Stimulated activated CD8-positive, alpha-beta memory T cell treated with anti-CD3 and anti-CD28 coated beads, Interleukin-7, amount 100 ng/mL, for 4 hours (primary cell): Measurements from ENCODE around the gene PRDM8.

Experiments used
- DNase-seq, 2 donors: peaks; one replicate each; pipeline ENCODE4 v3.0.0-alpha.2; 2020; ENCODE audit warnings: low read depth in 2 of 2

Gene PRDM8

GRCh38 chr4:80183250-80184052 lies 13.9 kb upstream of the PRDM8 start:
- DNase-seq: no peak

GRCh38 chr4:80184053-80184824 lies 13.1 kb upstream of the PRDM8 start:
- peak; percentile 80 to 90 for DNase-seq

GRCh38 chr4:80184825-80185756 lies 12.2 kb upstream of the PRDM8 start:
- peak in 1 of 2 donors; percentile 29 for DNase-seq

GRCh38 chr4:80185787-80186548 lies 11.3 kb upstream of the PRDM8 start:
- DNase-seq: no peak

GRCh38 chr4:80186676-80187075 lies 10.6 kb upstream of the PRDM8 start:
- DNase-seq: no peak

- DNase-seq: no peak
Observed at GRCh38 chr4:80187677-80188076, 9.6 kb upstream of the PRDM8 start.

GRCh38 chr4:80188457-80188800 lies 8.9 kb upstream of the PRDM8 start:
- DNase-seq: no peak

GRCh38 chr4:80188801-80189458 lies 8.4 kb upstream of the PRDM8 start:
- no peak for DNase-seq

GRCh38 chr4:80189581-80189955 lies 7.7 kb upstream of the PRDM8 start:
- no peak for DNase-seq

GRCh38 chr4:80189956-80190677 lies 7.2 kb upstream of the PRDM8 start:
- no peak for DNase-seq

- DNase-seq: no peak
Observed at GRCh38 chr4:80192252-80192866, 4.9 kb upstream of the PRDM8 start.

- DNase-seq: no peak
Observed at GRCh38 chr4:80192937-80193336, 4.4 kb upstream of the PRDM8 start.

GRCh38 chr4:80195441-80196140 lies 1.7 kb upstream of the PRDM8 start:
- DNase-seq: no peak

GRCh38 chr4:80196259-80196921 lies 913 bp upstream of the PRDM8 start:
- DNase-seq: no peak

GRCh38 chr4:80197601-80198440 lies 518 bp downstream of the PRDM8 start:
- DNase-seq: no peak

GRCh38 chr4:80198441-80198837 lies 1.1 kb downstream of the PRDM8 start:
- no peak for DNase-seq

GRCh38 chr4:80199004-80199560 lies 1.8 kb downstream of the PRDM8 start:
- no peak for DNase-seq
